ENCODE data around the gene CCDC7. TPM values are rescaled to one million over a fixed set of nuclear protein-coding genes. Genes with fewer than 3 reads are reported as not detected.

CCDC7 gene
- total and polyA plus RNA-seq, 10 of the 15 experiments (the other 5 are each of a cell fraction or from before 2014, with no cell fraction given): 1.8 to 5.6 (median 3.4) TPM

- Histone ChIP-seq H2AFZ (ENCODE audit: control insufficient read depth, low read depth, low read length) (no peak overlapping the region), H3K36me3 (ENCODE audit: control insufficient read depth in 2 of 2, insufficient read depth in 2 of 2, low read length in 1 of 2) (no peaks in the 10 kb centered on the region), H3K9ac (ENCODE audit: control insufficient read depth, insufficient read depth, low read length) (no peak overlapping the region), H3K4me1 (ENCODE audit: control insufficient read depth, insufficient read depth, low read length) (no peaks in the 10 kb centered on the region; the same call in 1 of the 2 replicates), H3K27ac (ENCODE audit: control insufficient read depth, insufficient read depth) (no peak overlapping the region), H3K4me3 (no peak overlapping the region), H3K27me3 (replicated peaks in 1 of 2; ENCODE audit: control insufficient read depth in 2 of 2, insufficient read depth in 2 of 2, low read length in 1 of 2) (no peaks in the 10 kb centered on the region), H3K79me2 (ENCODE audit: control insufficient read depth, insufficient read depth, low read length) (no peaks in the 10 kb centered on the region), H3K9me3 (replicated peaks; ENCODE audit: control insufficient read depth, insufficient read depth, low read length) (peaks cover 2% of the 10 kb centered on the region; the same call in 2 of the 3 replicates), H3K4me2 (ENCODE audit: control insufficient read depth, insufficient read depth) (no peak overlapping the region), H4K20me1 (ENCODE audit: control insufficient read depth, insufficient read depth) (no peaks in the 10 kb centered on the region)
- ATAC-seq (peak; percentile 70), FAIRE-seq (no peak), DNase-seq (ENCODE audit: low read depth, low spot score) (peak; percentile 30)
- POLR2A ChIA-PET: interaction anchor here (0.5 kb wide), 1 partner anchor 1432 kb away, joined by 3 read pairs; no protein-coding TSS in a partner anchor
- CTCF ChIA-PET: interaction anchor here (1.1 kb wide), 1 partner anchor 358 kb away, joined by 3 read pairs; no protein-coding TSS in a partner anchor
- SMC1A ChIA-PET (ENCODE audit: uncharacterized antibody, unreplicated experiment): no interaction called here
- in situ Hi-C loops (cut with MboI): no loop called here
- RAD21 ChIA-PET (ENCODE audit: unreplicated experiment): no interaction called here
- BruUV-seq (replicated peaks): no TSS peak
- whole genome bisulfite sequencing (ENCODE audit: insufficient coverage, insufficient replicate concordance, low lambda C conversion rate, missing lambda C conversion rate): 0% methylated on average over 1 of the region's 1 CpG
- intact Hi-C loops (cut with micrococcal nuclease; ENCODE audit: unreplicated experiment): loop anchor here (2.0 kb wide), 1 partner anchor 359 kb away; no protein-coding TSS in a partner anchor
- TF ChIP-seq SMARCA5 (IDR thresholded peaks at IDR 0.05): no peak
- TF ChIP-seq ELK1 (IDR thresholded peaks at IDR 0.05; ENCODE audit: low read depth, low read length): no peak
- no peak for TF ChIP-seq FOS (IDR thresholded peaks at IDR 0.05; ENCODE audit: borderline replicate concordance, extremely low read depth, insufficient read length)
- no peak for TF ChIP-seq RB1 (IDR thresholded peaks at IDR 0.05; ENCODE audit: borderline replicate concordance)
- TF ChIP-seq NR2F1 (conservative IDR thresholded peaks at IDR 0.05): no peak
- TF ChIP-seq YBX1 (IDR thresholded peaks at IDR 0.05): no peak
- TF ChIP-seq ZNF687 (IDR thresholded peaks at IDR 0.05): no peak
- 0 out of 2 replicates have a peak, but pooled peaks have one; percentile 54 for TF ChIP-seq PAX5 (IDR thresholded peaks at IDR 0.05; ENCODE audit: borderline replicate concordance, low read depth, low read length)
- no peak for TF ChIP-seq MTA2 (IDR thresholded peaks at IDR 0.05; ENCODE audit: low read depth)
- TF ChIP-seq SMC3 (IDR thresholded peaks at IDR 0.05; ENCODE audit: borderline replicate concordance, low read length): peak; percentile 20; the same call in 1 of the 2 replicates
- no peak for TF ChIP-seq ZSCAN29 (IDR thresholded peaks at IDR 0.05)
- peak in 1 of 3 experiments; percentile 27; a peak in 1 of 6 replicates for TF ChIP-seq CTCF (IDR thresholded peaks at IDR 0.05 in 2 of 3, conservative IDR thresholded peaks at IDR 0.05 in 1 of 3; ENCODE audit: control insufficient read depth in 2 of 3, extremely low read depth in 1 of 3, insufficient read depth in 1 of 3, low read depth in 3 of 3, low read length in 3 of 3)
- TF ChIP-seq USF2 (IDR thresholded peaks at IDR 0.05; ENCODE audit: borderline replicate concordance, low read depth, low read length): no peak
- TF ChIP-seq MEF2B (IDR thresholded peaks at IDR 0.05; ENCODE audit: partially characterized antibody, poor library complexity, severe bottlenecking): no peak
- TF ChIP-seq TCF12 (IDR thresholded peaks at IDR 0.05; ENCODE audit: low read depth, low read length): no peak
- TF ChIP-seq FOXM1 (IDR thresholded peaks at IDR 0.05; ENCODE audit: low read depth, low read length): no peak
- 0 out of 2 replicates have a peak, but pooled peaks have one; percentile 8 for TF ChIP-seq RAD21 (IDR thresholded peaks at IDR 0.05; ENCODE audit: insufficient read depth, low read depth, low read length)
These were observed 204.3 kb downstream of the CCDC7 start for GRCh38 chr10:32650246-32650655.
